ENCODE results near the gene PYGM.

DNA sequence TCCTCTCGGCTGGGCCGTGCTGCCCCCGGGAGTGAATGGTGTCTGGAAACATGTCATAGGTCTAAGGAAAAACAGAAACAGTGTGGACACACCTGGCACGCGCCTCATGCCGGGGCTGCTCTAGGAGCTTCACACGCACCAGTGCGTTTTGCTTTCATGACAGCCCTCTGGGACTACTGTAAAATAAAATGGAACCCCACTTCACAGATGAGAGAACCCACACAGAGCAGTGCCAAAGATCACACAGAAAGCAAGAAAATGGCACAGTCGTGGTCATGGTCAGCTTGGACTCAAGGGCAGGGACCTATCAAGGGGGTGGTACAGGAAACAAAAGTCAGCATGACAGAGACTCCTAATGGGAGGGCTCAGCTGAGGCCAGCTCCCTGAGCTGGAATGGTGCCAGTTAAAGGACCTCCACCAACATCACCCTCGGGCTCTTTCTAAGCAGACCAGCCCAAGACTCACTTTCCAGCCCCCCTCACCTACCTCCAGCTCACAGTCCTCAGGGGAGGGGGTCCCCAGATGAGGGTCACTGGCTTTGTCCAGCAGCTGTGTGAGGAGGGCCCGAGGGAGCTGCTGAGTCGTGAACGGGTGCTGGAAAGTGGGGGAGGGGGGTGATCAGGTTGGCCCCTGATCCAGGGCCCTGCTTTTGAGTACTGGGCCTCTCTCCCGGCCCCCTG lies 40.0 kb upstream of the PYGM start:
- TF ChIP-seq CTCF (conservative IDR thresholded peaks at IDR 0.05; ENCODE audit: low read depth in 2 of 2) (no peak), POLR2AphosphoS5 (IDR thresholded peaks at IDR 0.05; ENCODE audit: low read depth) (no peak), EZH2 (IDR thresholded peaks at IDR 0.05; ENCODE audit: low read depth, unreplicated experiment) (no peak), EZH2phosphoT487 (IDR thresholded peaks at IDR 0.05; ENCODE audit: unreplicated experiment) (no peak), ZNF114 (CRISPR knock-in tag; IDR thresholded peaks at IDR 0.05) (no peak), ZNF331 (CRISPR knock-in tag; IDR thresholded peaks at IDR 0.05; ENCODE audit: low read depth) (no peak), REST (IDR thresholded peaks at IDR 0.05; ENCODE audit: unreplicated experiment) (no peak), STAT1 (IDR thresholded peaks at IDR 0.05; ENCODE audit: unreplicated experiment) (no peak), JUNB (IDR thresholded peaks at IDR 0.05; ENCODE audit: unreplicated experiment) (no peak), CREB1 (CRISPR knock-in tag; IDR thresholded peaks at IDR 0.05; ENCODE audit: low read depth) (no peak)

All from GM23338 (cell line).